Stimulated activated CD4-positive, alpha-beta T cell treated with anti-CD3 and anti-CD28 coated beads, Interleukin-12 subunit alpha, Interleukin-12 subunit beta, amount 100 ng/mL, for 48 hours (primary cell): ENCODE data around the gene UBP1.

ENCODE experiments used
- DNase-seq, 3 donors: peaks; one replicate each; pipeline ENCODE4 v3.0.0-alpha.2; 2020; ENCODE audit warnings: low read depth in 2 of 3, low spot score in 1 of 3

UBP1 gene

GRCh38 chr3:33392144-33392543 is 48.1 kb downstream of the UBP1 start:
- no peak for DNase-seq

GRCh38 chr3:33391255-33391995 is 48.8 kb downstream of the UBP1 start:
- DNase-seq: no peak

- no peak for DNase-seq
These were observed 50.3 kb downstream of the UBP1 start for GRCh38 chr3:33389908-33390307.

- DNase-seq: no peak
These were observed 51.7 kb downstream of the UBP1 start for GRCh38 chr3:33388374-33389100.

GRCh38 chr3:33386631-33387030 is 53.6 kb downstream of the UBP1 start:
- DNase-seq: no peak

- DNase-seq: peak; percentile 27 to 35 (median 33)
These were observed 54.8 kb downstream of the UBP1 start for GRCh38 chr3:33385423-33385822.

GRCh38 chr3:33383951-33384350 is 56.3 kb downstream of the UBP1 start:
- DNase-seq: no peak

- DNase-seq: no peak
These were observed 59.6 kb downstream of the UBP1 start for GRCh38 chr3:33380653-33381052.

- DNase-seq: no peak
These were observed 62.3 kb downstream of the UBP1 start for GRCh38 chr3:33377931-33378330.

GRCh38 chr3:33377489-33377888 is 62.7 kb downstream of the UBP1 start:
- no peak for DNase-seq

- DNase-seq: no peak
These were observed 67.1 kb downstream of the UBP1 start for GRCh38 chr3:33373082-33373437.

- DNase-seq: peak in 1 of 3 donors; percentile 36
These were observed 67.8 kb downstream of the UBP1 start for GRCh38 chr3:33372218-33373081.

GRCh38 chr3:33364531-33365128 is 75.6 kb downstream of the UBP1 start:
- no peak for DNase-seq

- no peak for DNase-seq
These were observed 76.1 kb downstream of the UBP1 start for GRCh38 chr3:33364060-33364459.

- no peak for DNase-seq
These were observed 76.9 kb downstream of the UBP1 start for GRCh38 chr3:33363113-33363800.

GRCh38 chr3:33360136-33360825 is 79.9 kb downstream of the UBP1 start:
- no peak for DNase-seq

GRCh38 chr3:33358172-33358781 is 81.9 kb downstream of the UBP1 start:
- no peak for DNase-seq

GRCh38 chr3:33355611-33356010 is 84.6 kb downstream of the UBP1 start:
- no peak for DNase-seq

- DNase-seq: no peak
These were observed 100.4 kb downstream of the UBP1 start for GRCh38 chr3:33339758-33340157.
